ENCODE data around the gene FKRP. TPM values are rescaled to one million over a fixed set of nuclear protein-coding genes. Genes with fewer than 3 reads are reported as not detected.

The FKRP gene
- total and polyA plus RNA-seq, 2 of the 13 experiments (the other 11 are each of a cell fraction or from before 2014, with no cell fraction given), result 7.3 to 9.8 TPM

DNA sequence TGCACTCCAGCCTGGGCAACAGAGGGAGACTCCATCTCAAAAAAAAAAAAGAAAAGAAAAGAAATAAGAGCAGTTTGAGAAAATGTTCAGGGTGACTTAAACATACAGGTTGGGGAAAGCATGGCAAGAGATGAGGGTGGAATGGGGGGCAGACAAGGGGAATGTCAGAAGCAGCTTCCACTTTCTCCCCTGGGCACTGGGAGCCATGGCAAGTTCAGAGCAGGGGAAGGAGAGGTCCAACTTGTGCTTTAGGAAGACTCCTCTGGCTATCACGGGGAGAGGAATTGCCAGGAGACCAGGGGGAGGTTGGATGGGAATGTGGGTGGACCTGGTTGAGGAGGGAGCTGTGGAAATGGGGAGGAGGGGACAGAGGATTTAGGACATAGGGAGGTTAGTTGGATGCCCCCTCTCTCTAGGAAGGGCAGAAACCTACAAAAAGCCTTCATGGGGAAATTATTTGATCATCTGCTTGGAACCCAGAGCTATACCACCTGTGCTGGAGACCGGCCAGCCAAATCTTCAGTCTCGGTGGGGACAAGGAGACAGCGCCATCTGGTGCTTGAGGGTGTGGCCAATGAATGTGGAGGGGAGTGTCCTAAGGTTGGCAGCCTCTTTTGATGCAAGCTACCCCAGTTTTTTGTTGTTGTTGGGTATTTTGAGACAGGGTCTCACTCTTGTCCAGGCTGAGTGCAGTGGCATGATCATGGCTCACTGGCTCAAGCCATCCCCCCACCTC, 7.7 kb downstream of the FKRP start:
- WGBS (ENCODE audit: low lambda C conversion rate), result 30% methylated on average over 2 of the region's 4 CpGs
- H3K4me1 ChIP-seq (ENCODE audit: insufficient read depth, low read length), result no peaks in the 10 kb centered on the region
- H2AFZ ChIP-seq (ENCODE audit: low read length), result no peak overlapping the region
- intact Hi-C loops (cut with micrococcal nuclease; ENCODE audit: unreplicated experiment), result no loop called here
- H4K20me1 ChIP-seq (ENCODE audit: insufficient read depth, low read length), result no peaks in the 10 kb centered on the region
- H3K27me3 ChIP-seq (ENCODE audit: control insufficient read depth in 1 of 2, insufficient read depth in 2 of 2, low read length in 2 of 2), result no peaks in the 10 kb centered on the region
- ChIA-PET CTCF (ENCODE audit: low intra/inter-chr PET ratio, low total read pairs) (no interaction called here), POLR2A (interaction anchor here (0.8 kb wide), 1 partner anchor 11 kb away, joined by 3 read pairs; no protein-coding TSS in a partner anchor)
- H3K9me3 ChIP-seq (ENCODE audit: low read length), result no peaks in the 10 kb centered on the region
- TF ChIP-seq ZNF574 (CRISPR knock-in tag; IDR thresholded peaks at IDR 0.05) (0 out of 2 replicates have a peak, but pooled peaks have one; percentile 17), BATF2 (CRISPR knock-in tag; IDR thresholded peaks at IDR 0.05) (no peak), PTBP1 (IDR thresholded peaks at IDR 0.05; ENCODE audit: low read depth, low read length, poor library complexity, severe bottlenecking) (no peak), ZNF101 (CRISPR knock-in tag; IDR thresholded peaks at IDR 0.05; ENCODE audit: borderline replicate concordance, low read depth) (no peak), ZNF605 (CRISPR knock-in tag; IDR thresholded peaks at IDR 0.05) (no peak), NFYC (CRISPR knock-in tag; IDR thresholded peaks at IDR 0.05) (0 out of 2 replicates have a peak, but pooled peaks have one; percentile 40), ZNF678 (CRISPR knock-in tag; IDR thresholded peaks at IDR 0.05) (no peak), STAG1 (CRISPR knock-in tag; IDR thresholded peaks at IDR 0.05) (peak; percentile 54), SMC3 (IDR thresholded peaks at IDR 0.05; ENCODE audit: low read length) (0 out of 2 replicates have a peak, but pooled peaks have one; percentile 40), STAT5B (CRISPR knock-in tag; IDR thresholded peaks at IDR 0.05) (no peak), KLF16 (CRISPR knock-in tag; IDR thresholded peaks at IDR 0.05) (no peak), XRCC5 (optimal IDR thresholded peaks at IDR 0.05; ENCODE audit: low read length) (peak; percentile 49), NFYB (CRISPR knock-in tag; IDR thresholded peaks at IDR 0.05) (peak; percentile 42; the same call in 1 of the 2 replicates)
- TF ChIP-seq, protein P1, sequence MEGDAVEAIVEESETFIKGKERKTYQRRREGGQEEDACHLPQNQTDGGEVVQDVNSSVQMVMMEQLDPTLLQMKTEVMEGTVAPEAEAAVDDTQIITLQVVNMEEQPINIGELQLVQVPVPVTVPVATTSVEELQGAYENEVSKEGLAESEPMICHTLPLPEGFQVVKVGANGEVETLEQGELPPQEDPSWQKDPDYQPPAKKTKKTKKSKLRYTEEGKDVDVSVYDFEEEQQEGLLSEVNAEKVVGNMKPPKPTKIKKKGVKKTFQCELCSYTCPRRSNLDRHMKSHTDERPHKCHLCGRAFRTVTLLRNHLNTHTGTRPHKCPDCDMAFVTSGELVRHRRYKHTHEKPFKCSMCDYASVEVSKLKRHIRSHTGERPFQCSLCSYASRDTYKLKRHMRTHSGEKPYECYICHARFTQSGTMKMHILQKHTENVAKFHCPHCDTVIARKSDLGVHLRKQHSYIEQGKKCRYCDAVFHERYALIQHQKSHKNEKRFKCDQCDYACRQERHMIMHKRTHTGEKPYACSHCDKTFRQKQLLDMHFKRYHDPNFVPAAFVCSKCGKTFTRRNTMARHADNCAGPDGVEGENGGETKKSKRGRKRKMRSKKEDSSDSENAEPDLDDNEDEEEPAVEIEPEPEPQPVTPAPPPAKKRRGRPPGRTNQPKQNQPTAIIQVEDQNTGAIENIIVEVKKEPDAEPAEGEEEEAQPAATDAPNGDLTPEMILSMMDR (CRISPR knock-in tag; IDR thresholded peaks at IDR 0.05), result peak; percentile 67
- H3K9ac ChIP-seq (ENCODE audit: insufficient read depth, low read depth, low read length), result no peak overlapping the region
- FAIRE-seq (peak; percentile 71), DNase-seq (ENCODE audit: low spot score) (peak; percentile 48), ATAC-seq (peak; percentile 66)
- H3K79me2 ChIP-seq (ENCODE audit: insufficient read depth, low read length), result no peaks in the 10 kb centered on the region
- H3K4me2 ChIP-seq (ENCODE audit: low read depth, low read length), result no peak overlapping the region
- H3K27ac ChIP-seq (ENCODE audit: extremely low read length, insufficient read depth, low read length), result no peak overlapping the region
- peaks cover 3 to 11% of the 10 kb centered on the region in 2 experiments; a peak in 1 of 5 replicates for H3K36me3 ChIP-seq (replicated peaks in 1 of 2; ENCODE audit: control insufficient read depth in 1 of 2, insufficient read depth in 2 of 2, low read length in 2 of 2)
- in situ Hi-C loops (cut with HindIII; ENCODE audit: extremely low pct_ligation_motif_present, low pct_unique_long_range_greater_than_20kb), result loop anchor here (5.0 kb wide), 1 partner anchor 89 kb away; no protein-coding TSS in a partner anchor
- BruUV-seq (replicated peaks), result no TSS peak
- H3K4me3 ChIP-seq (replicated peaks in 1 of 3; ENCODE audit: insufficient read depth in 1 of 3, low read depth in 2 of 3, low read length in 3 of 3), result no peak overlapping the region
